ENCODE results near the gene RAPGEF1.

DNA sequence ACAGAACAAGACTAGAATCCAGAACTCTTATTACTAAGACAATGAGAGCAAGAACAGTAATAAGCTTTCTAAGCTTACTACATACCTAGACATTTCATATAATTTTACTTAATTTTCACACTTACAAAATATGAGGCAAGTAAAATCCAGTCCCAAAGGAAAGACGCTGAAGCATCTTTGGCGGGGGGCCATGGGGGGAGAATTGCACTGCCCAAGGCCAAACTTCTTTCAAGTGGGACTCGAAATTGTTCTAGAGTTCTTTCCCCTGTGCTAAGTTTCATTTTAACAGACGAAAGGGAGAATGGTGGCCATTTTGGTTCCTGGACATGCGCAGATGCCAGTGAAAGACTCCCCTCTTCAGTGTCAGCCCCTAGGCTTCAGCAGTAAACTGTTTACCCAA, 122.3 kb downstream of the RAPGEF1 start:
- TF ChIP-seq, protein P1, sequence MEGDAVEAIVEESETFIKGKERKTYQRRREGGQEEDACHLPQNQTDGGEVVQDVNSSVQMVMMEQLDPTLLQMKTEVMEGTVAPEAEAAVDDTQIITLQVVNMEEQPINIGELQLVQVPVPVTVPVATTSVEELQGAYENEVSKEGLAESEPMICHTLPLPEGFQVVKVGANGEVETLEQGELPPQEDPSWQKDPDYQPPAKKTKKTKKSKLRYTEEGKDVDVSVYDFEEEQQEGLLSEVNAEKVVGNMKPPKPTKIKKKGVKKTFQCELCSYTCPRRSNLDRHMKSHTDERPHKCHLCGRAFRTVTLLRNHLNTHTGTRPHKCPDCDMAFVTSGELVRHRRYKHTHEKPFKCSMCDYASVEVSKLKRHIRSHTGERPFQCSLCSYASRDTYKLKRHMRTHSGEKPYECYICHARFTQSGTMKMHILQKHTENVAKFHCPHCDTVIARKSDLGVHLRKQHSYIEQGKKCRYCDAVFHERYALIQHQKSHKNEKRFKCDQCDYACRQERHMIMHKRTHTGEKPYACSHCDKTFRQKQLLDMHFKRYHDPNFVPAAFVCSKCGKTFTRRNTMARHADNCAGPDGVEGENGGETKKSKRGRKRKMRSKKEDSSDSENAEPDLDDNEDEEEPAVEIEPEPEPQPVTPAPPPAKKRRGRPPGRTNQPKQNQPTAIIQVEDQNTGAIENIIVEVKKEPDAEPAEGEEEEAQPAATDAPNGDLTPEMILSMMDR (IDR thresholded peaks at IDR 0.05): no peak
- TF ChIP-seq ZFX (IDR thresholded peaks at IDR 0.05; ENCODE audit: borderline replicate concordance): no peak

All from 22Rv1 (cell line).